HS-5 (cell line): Measurements from ENCODE around the gene CYP2U1.
"Not testable (repeated sequence)": the region's sequence is repeated elsewhere in the genome, so short reads cannot be mapped to it uniquely, and the experiment has no call there.

Source experiments
- DNase-seq: peaks from one replicate; pipeline ENCODE4 v3.0.0-alpha.2; 2012; ENCODE audit warnings: low read depth

The CYP2U1 gene

GRCh38 chr4:107922486-107923473, 8.6 kb upstream of the CYP2U1 start:
- no peak for DNase-seq

- DNase-seq, result not testable (repeated sequence)
These were observed 5.6 kb upstream of the CYP2U1 start for GRCh38 chr4:107925713-107926112.

GRCh38 chr4:107926875-107927274, 4.5 kb upstream of the CYP2U1 start:
- DNase-seq, result not testable (repeated sequence)

GRCh38 chr4:107931775-107932321, 499 bp downstream of the CYP2U1 start:
- DNase-seq, result no peak

- no peak for DNase-seq
These were observed 3.9 kb downstream of the CYP2U1 start for GRCh38 chr4:107935246-107935645.

GRCh38 chr4:107937040-107937439, 5.7 kb downstream of the CYP2U1 start:
- no peak for DNase-seq

- no peak for DNase-seq
These were observed 8.0 kb downstream of the CYP2U1 start for GRCh38 chr4:107939307-107939706.

GRCh38 chr4:107945809-107946208, 14.5 kb downstream of the CYP2U1 start:
- no peak for DNase-seq

GRCh38 chr4:107950746-107951540, 19.6 kb downstream of the CYP2U1 start:
- DNase-seq, result no peak

- peak; percentile 29 for DNase-seq
These were observed 20.2 kb downstream of the CYP2U1 start for GRCh38 chr4:107951551-107951950.

- DNase-seq, result no peak
These were observed 24.7 kb downstream of the CYP2U1 start for GRCh38 chr4:107956011-107956410.

GRCh38 chr4:107966903-107967302, 35.6 kb downstream of the CYP2U1 start:
- DNase-seq, result no peak

GRCh38 chr4:107967519-107967918, 36.2 kb downstream of the CYP2U1 start:
- not testable (repeated sequence) for DNase-seq

GRCh38 chr4:107967921-107968320, 36.6 kb downstream of the CYP2U1 start:
- not testable (repeated sequence) for DNase-seq

- no peak for DNase-seq
These were observed 38.9 kb downstream of the CYP2U1 start for GRCh38 chr4:107970063-107970798.

- DNase-seq, result no peak
These were observed 41.3 kb downstream of the CYP2U1 start for GRCh38 chr4:107972605-107973004.

- DNase-seq, result no peak
These were observed 43.2 kb downstream of the CYP2U1 start for GRCh38 chr4:107974523-107974922.

GRCh38 chr4:107977482-107977881, 46.1 kb downstream of the CYP2U1 start:
- DNase-seq, result no peak

- no peak for DNase-seq
These were observed 46.8 kb downstream of the CYP2U1 start for GRCh38 chr4:107977966-107978705.

GRCh38 chr4:107978716-107979451, 47.5 kb downstream of the CYP2U1 start:
- no peak for DNase-seq
